Activated T-cell treated with anti-CD3 and anti-CD28 coated beads, Interleukin-2, amount 50 U/mL, for 4 hours (primary cell): ENCODE measurements around the gene CLEC16A. TPM values are rescaled to one million over a fixed set of nuclear protein-coding genes. Genes with fewer than 3 reads are reported as not detected.
A peak's percentile ranks its signal among the peaks of the same experiment; 100 is the strongest.

ENCODE experiments used
- ATAC-seq, 2 donors: fragments of 200-7000 bp; cut with Tn5 transposase; one replicate each; pipeline ENCODE4 v1.10.0; 2021
- DNase-seq: peaks from one replicate; pipeline ENCODE4 v3.0.0-alpha.2; 2020
- H3K27me3 Mint-ChIP-seq: one replicate; pipeline ENCODE4 v1.8.0; 2021; ENCODE audit warnings: low read depth, mixed read lengths
- H3K36me3 Mint-ChIP-seq: one replicate; pipeline ENCODE4 v1.8.0; 2022; ENCODE audit warnings: mixed read lengths; ENCODE audit not compliant: insufficient read depth
- H3K4me1 Mint-ChIP-seq: one replicate; pipeline ENCODE4 v1.8.0; 2021; ENCODE audit warnings: low read depth, mixed read lengths
- H3K4me3 Mint-ChIP-seq: one replicate; pipeline ENCODE4 v1.8.0; 2021; ENCODE audit warnings: mild to moderate bottlenecking, moderate library complexity, mixed read lengths
- H3K9me3 Mint-ChIP-seq: one replicate; pipeline ENCODE4 v1.8.0; 2021; ENCODE audit warnings: mixed read lengths
- total RNA-seq, 3 donors: library from RNA; stranded (reverse); gene quantifications; one replicate each; pipeline ENCODE4 v1.2.1, GENCODE V29; 2021

The CLEC16A gene
- total RNA-seq, 3 donors from 2014 or later = 25.2 to 26.4 (median 26.3) TPM

DNA sequence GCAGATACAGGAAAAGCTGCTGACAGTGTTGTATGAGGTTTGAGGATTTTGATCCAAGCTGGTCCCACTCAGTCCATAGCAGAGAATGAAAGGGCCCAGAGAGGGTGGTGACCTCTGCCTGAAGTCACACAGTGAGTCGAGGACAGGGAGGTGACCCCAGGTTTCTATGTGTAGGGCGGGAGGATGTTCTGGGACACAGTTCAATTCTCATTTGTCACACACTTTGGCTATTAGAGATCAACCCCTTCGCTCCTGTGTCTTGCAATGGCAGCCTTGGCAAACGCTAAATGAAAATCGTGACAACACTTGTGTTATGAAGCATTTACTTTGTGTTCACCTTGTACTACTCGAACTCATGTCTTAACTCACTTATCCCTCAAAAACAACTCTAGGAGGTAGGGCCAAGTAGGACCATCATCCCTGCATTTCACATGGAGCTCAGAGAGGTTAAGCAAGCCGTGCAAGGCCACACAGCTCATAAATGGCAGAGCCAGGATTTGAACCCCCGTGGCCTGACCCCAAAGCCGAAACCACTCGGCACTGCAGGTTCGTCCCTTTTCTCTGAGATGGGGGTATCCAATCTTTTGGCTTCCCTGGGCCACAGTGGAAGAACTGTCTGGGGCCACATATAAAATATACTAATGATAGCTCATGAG is 12.3 kb upstream of the CLEC16A start:
- Mint-ChIP-seq H3K9me3 (no peaks in the 10 kb centered on the region), H3K36me3 (peaks cover 19% of the 10 kb centered on the region), H3K4me3 (no peak overlapping the region), H3K4me1 (peaks cover 40% of the 10 kb centered on the region), H3K27me3 (no peaks in the 10 kb centered on the region)
- ATAC-seq = no peak
- DNase-seq = no peak

DNA sequence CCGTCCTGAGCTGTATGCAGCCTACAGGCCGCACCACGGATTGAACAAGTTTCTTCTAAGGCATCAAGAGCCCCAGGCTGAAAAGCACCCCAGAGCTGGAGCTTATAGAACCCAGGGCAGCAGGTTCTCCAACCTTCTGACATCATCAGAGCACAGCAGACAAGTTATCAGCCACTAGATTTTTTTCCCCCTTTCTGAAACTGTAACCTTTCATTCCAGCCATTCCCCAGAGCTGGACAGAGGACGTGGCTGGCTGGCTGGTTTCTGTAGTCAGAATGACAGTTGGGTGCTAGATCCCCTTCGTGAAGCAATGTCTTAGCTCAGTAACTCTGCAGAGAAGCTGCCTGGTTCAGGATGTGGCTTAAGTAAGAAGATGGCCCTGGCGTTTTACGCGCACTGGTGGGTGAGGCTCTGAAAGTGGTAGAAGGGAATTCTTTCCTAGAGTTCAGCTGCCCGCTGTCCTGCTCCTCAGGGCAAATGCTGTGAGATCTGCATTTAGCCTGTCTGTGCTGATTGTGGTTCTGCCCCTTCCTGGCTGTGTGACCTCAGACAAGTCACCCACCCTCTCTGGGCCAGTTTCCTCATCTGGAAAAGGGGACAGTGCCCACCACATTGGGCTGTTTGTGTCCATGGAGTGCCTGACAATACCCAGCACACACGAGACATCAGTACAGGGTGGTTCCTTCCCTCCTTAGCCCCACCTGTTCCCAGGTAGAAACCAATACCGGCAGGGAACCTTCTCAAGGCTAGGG is 11.2 kb upstream of the CLEC16A start:
- no peak for ATAC-seq
- DNase-seq = no peak
- Mint-ChIP-seq H3K9me3 (no peaks in the 10 kb centered on the region), H3K4me3 (no peak overlapping the region), H3K36me3 (peaks cover 13% of the 10 kb centered on the region), H3K4me1 (peaks cover 50% of the 10 kb centered on the region), H3K27me3 (no peaks in the 10 kb centered on the region)

DNA sequence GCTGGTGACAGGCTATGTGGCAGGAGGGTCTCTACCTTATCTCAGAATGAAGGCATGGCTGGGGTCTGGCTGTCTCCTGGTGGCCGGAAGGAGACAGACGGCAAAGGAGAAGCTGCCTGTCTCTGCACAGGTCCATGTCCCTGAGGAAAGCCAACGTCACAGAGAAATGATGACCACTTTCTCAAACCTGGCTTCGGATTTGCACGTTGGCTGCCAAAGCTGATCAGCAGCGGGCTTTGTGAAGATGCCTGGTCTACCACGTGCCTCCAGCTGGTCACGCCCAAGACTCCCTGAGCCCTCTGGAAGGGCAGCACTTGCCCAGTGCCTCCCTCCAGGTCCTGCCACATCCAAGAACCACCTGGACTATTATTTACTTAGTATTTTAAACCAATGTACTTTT is 10.5 kb upstream of the CLEC16A start:
- ATAC-seq = no peak
- H3K4me1 Mint-ChIP-seq = peaks cover 57% of the 10 kb centered on the region

DNA sequence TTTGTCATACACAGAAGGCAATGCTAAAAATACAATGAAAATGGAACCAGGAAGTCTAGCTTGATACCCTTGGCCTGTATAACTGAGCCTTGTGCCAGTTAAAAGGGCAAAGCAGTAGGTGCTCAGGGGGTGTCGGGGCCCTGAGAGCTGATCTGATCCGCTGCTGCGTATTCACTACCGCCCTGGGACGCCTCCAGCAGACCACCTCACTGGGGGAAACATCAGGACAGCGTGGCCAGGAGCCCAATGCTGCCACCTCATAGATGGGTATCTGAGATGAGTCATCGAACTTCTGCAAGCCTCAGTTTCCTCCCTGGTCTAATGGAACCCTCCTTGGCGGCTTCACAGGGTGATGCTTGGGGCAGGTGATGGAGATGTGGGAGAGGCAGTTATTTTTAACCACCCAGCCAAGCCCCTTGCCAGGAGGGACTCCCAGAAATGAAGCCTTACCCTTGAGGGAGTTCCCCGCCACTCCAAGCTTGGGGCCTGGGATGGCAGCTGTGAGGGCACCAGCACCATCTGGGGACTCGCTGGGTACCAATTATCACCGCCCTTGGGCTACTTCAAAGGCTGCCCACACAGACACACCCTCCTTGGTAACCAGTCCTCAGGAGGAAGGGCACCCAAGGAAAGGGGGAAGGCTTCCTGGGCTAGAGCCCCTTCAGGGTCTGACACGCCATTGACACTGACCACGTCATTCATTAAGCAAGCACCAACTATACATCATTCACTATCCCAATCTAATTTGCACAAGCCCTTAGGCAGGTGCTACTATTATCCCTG is 9.8 kb upstream of the CLEC16A start:
- DNase-seq (no peak), ATAC-seq (no peak)
- H3K27me3 Mint-ChIP-seq = no peaks in the 10 kb centered on the region
- H3K4me1 Mint-ChIP-seq = peaks cover 64% of the 10 kb centered on the region
- no peaks in the 10 kb centered on the region for H3K9me3 Mint-ChIP-seq
- peaks cover 22% of the 10 kb centered on the region for H3K36me3 Mint-ChIP-seq
- H3K4me3 Mint-ChIP-seq = no peak overlapping the region

More for the DNA sequence above, 10.5 kb upstream of the CLEC16A start:
- DNase-seq = no peak
- Mint-ChIP-seq H3K4me3 (no peak overlapping the region), H3K36me3 (peaks cover 18% of the 10 kb centered on the region), H3K9me3 (no peaks in the 10 kb centered on the region), H3K27me3 (no peaks in the 10 kb centered on the region)

DNA sequence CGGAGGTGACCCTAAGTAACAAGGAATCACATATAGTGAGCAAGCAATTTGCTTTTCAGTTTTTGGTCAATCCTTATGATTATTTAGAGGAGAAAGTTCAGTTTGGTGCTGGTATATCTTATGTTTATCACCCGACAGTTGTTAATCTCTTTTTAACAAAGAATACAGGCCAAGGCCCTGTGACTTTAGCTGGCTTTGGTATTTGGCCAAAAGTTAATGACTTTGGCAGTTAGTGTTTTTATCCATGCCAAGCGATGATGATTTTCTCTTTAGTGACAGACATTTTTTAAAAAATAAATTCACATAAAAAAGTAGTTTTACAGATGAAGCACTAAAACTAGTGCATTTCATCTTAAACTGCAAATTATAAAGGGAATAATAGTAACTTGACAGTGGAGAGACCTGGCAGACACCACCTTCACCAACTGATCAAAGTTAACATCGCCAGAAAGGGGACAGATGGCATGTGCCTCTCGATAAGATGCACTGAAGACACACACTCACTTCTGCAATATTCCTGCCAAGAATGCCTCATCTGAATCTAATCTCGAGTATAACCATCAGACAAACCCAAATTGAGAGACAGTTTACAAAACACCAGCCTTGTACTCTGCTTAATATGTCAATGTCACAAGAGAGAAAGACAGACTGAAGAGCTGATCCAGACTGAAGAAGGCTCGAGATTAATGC is 9.0 kb upstream of the CLEC16A start:
- H3K9me3 Mint-ChIP-seq = no peaks in the 10 kb centered on the region
- peaks cover 69% of the 10 kb centered on the region for H3K4me1 Mint-ChIP-seq
- no peak for DNase-seq
- H3K27me3 Mint-ChIP-seq = no peaks in the 10 kb centered on the region
- H3K36me3 Mint-ChIP-seq = peaks cover 21% of the 10 kb centered on the region
- ATAC-seq = no peak
- no peak overlapping the region for H3K4me3 Mint-ChIP-seq

DNA sequence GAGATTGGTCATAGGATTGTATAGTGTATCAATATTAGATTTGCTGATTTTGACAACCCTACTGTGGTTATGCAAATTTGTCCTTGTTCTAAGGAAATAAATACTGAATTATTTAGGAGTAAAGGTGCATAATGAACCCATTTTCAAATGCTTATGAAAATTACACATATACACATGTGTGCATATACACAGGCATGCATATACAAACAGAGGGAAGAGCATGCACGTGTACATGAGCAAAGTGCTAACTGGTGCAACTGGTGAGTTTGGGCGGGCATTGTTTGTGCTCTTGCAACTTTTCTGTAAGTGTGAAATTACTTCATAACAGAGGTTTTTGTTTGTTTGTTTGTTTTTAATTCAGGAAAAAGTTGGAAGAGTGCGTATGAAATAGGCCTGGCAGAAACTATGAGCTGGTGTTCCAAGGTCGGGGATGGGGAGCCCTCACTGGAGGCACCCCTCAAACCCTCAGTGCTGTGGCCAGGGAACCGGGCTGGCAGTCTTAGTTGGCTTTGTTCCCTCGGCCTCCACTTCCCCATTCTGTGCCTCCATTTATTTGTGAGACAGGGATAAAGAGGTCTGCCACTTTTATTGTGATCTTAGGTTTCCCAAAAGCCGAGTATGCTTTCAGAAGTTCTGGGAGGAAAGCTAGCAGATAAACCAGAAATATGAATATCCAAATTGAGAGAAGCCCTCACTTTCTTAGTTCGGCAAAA is 7.9 kb upstream of the CLEC16A start:
- Mint-ChIP-seq H3K27me3 (no peaks in the 10 kb centered on the region), H3K36me3 (peaks cover 21% of the 10 kb centered on the region), H3K4me1 (peaks cover 77% of the 10 kb centered on the region), H3K9me3 (no peaks in the 10 kb centered on the region), H3K4me3 (no peak overlapping the region)
- DNase-seq (no peak), ATAC-seq (no peak)

DNA sequence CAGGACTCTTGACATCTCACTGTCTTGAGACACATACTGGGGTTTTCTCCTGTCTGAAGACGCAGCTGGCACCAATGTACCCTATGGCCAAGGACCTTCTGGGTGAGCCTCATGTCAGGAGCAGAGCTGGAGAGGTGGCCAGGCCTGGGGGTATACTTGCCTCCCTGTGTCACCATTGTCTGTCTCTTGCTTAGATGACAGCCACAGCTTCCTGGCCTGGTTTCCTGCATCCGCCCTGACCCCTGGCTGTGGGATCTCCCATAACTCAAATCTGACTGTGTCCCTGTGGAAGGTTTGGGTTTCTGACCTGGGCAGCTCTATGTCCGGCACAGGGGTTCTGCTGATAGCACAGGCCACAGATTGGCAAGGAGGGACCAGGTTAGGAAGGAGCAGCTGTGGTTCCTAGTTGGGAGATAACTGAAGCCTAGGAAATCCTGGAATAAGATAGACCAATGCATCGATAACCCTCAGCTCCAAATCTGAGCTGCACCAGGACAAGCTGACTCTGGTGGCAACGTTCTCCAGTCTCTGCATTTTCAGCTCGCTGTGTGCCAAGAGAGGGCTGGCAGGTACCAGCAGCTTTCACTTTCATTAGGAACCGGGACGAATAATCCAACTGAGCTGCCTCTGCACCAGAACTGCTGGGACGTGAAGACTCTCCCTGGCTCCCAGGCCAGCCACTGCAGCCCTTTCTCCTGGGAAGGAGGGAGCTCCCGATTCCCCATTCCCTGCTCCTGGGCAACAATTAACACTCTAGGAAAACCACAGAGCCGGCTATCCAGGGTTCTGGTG is 7.1 kb upstream of the CLEC16A start:
- Mint-ChIP-seq H3K9me3 (no peaks in the 10 kb centered on the region), H3K4me3 (peak overlapping the region; percentile 97), H3K4me1 (peaks cover 77% of the 10 kb centered on the region), H3K36me3 (peaks cover 21% of the 10 kb centered on the region), H3K27me3 (no peaks in the 10 kb centered on the region)
- ATAC-seq = no peak
- no peak for DNase-seq

DNA sequence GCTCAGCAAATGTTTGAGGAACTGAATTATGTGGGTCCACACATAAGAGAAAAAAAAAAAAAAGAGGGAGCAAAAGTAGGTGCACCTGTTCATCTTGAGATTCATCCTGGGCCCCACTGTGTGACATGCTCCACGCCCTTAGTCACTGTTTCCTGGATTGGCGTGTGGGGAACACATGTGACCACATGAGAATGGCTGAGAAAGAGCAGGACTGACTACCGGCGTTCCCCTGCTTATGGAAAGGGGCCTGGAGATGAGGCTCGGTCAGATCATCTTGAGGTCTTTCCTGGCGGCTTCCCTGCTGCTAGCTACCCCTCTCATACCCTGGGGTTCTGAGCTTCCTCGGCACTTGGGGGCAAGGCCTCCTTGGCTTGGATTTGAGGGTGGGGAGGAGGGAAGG is 6.0 kb upstream of the CLEC16A start:
- Mint-ChIP-seq H3K27me3 (no peaks in the 10 kb centered on the region), H3K4me3 (peak overlapping the region; percentile 97), H3K4me1 (peaks cover 83% of the 10 kb centered on the region), H3K9me3 (no peaks in the 10 kb centered on the region), H3K36me3 (peaks cover 18% of the 10 kb centered on the region)
- no peak for DNase-seq
- ATAC-seq = peak in 1 of 2 donors; percentile 12

DNA sequence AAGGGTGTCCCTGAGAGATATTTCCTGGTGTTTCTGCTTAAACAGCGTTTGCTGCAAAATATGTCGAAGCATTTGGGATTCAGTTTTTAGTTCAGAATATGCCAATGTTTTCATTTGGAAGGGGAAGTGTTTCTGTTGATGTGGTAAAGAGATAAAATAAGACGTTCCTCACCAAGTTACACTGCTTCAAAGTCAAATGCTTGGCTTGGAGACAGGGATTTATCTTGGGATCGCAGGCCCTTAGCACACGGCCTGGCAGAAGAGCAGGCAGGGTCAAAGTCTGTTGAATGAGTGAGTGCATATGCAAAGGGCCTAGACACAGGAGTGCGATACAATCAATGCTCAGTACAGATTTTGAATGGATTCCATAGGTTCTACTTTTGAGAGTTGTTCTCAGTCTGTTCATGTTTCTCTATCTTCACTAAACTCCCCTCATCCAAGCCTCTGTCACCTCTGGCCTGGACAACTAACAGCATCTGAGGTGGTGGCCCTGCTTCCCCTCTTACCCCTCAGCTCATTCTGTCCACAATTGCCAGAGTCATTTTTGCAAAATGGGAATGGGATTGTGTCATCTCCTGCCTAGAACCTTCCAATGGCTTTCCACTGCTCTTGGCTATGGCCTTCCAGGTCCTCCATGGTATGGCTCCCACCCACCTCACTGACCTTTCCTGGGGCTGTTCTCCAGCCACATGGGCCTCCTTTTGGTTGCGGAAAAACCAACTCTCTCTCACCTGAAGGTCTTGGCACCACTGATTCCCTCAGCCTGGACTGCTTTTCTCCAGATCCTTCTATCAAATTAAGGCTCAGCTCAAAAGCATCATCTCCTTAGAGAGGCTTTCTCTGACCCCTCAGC is 5.3 kb upstream of the CLEC16A start:
- no peaks in the 10 kb centered on the region for H3K9me3 Mint-ChIP-seq

DNA sequence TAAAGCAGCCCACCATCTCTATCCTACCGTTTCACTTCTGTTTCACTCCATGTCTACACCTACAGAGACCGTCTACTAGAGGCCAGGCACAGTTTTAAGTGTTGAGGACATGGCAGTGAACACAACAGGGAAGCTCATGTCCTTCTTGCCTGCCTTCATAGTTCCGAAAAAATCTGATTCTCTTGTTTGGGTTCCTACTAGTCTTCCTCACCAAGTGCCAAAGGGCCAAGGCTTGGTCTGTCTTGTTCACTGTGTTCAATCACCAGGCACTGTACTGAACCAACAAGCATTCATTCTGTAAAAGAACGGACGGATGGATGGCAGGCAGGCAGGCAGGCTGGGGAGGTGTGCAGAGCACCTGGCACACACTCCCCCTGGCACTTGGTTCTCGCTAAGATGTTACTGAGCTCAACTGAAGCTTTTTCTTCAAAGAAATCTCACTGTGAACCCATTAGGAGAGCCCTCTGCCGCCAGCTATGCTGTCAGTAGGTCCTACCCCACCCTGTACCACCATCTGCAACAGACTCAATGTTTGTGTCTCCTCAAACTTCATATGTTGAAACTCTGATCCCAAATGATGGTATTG is 4.6 kb upstream of the CLEC16A start:
- no peaks in the 10 kb centered on the region for H3K9me3 Mint-ChIP-seq

More for the DNA sequence above, 5.3 kb upstream of the CLEC16A start:
- peaks cover 83% of the 10 kb centered on the region for H3K4me1 Mint-ChIP-seq
- no peaks in the 10 kb centered on the region for H3K27me3 Mint-ChIP-seq
- ATAC-seq (no peak), DNase-seq (no peak)
- peaks cover 14% of the 10 kb centered on the region for H3K36me3 Mint-ChIP-seq
- peak overlapping the region; percentile 97 for H3K4me3 Mint-ChIP-seq

DNA sequence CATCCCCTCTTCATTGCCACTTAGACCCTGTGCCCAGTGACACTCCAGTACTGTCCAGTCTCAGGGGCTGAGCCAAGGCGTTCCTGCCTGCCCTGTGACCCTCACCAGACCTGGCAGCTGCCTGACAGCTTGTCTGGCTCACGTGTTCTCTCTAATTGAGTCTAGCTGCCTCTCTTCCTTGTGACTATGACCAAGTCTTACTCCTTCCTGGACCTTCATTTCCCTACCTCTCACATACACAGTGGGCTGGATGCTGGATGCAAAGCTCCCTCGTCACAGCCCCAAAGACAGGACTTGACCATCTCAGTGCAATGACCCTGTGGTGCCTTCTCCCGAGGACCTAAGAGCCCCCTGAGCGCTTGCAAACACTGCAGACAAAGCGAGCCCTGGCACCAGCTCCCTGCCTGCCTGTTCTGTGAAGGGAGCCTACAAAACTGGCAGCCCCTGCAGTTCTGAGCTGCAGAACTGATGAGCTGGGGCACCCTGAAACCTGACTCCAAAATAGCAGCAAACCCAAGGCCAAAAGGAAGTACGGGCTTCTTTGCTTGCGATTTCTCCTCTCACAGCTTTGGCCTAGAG is 3.8 kb upstream of the CLEC16A start:
- no peak for DNase-seq
- no peaks in the 10 kb centered on the region for H3K27me3 Mint-ChIP-seq
- H3K36me3 Mint-ChIP-seq = peaks cover 14% of the 10 kb centered on the region

More for the DNA sequence above, 4.6 kb upstream of the CLEC16A start:
- DNase-seq (no peak), ATAC-seq (no peak)
- Mint-ChIP-seq H3K27me3 (no peaks in the 10 kb centered on the region), H3K36me3 (peaks cover 14% of the 10 kb centered on the region), H3K4me3 (peak overlapping the region; percentile 97), H3K4me1 (peaks cover 79% of the 10 kb centered on the region)

More for the DNA sequence above, 3.8 kb upstream of the CLEC16A start:
- H3K9me3 Mint-ChIP-seq = no peaks in the 10 kb centered on the region
- peaks cover 80% of the 10 kb centered on the region for H3K4me1 Mint-ChIP-seq
- no peak for ATAC-seq
- H3K4me3 Mint-ChIP-seq = peak overlapping the region; percentile 97
